HepG2 (cell line): Measurements from ENCODE around the gene RAPGEFL1. TPM values are rescaled to one million over a fixed set of nuclear protein-coding genes. Genes with fewer than 3 reads are reported as not detected.
A peak's percentile ranks its signal among the peaks of the same experiment; 100 is the strongest.

Experiments
- AHR ChIP-seq: IDR thresholded peaks from 2 replicates; pipeline ENCODE4 v1.6.1; 2018; ENCODE audit warnings: missing genetic modification reagents, missing compliant biosample characterization
- CHCHD3 ChIP-seq: sonication (generic); formaldehyde crosslinking; IDR thresholded peaks from 2 replicates; pipeline ENCODE4 v1.8.0; 2022; ENCODE audit warnings: mild to moderate bottlenecking, missing genetic modification reagents, moderate library complexity
- JUND ChIP-seq: sonication (generic); formaldehyde crosslinking; IDR thresholded peaks from 2 replicates; pipeline ENCODE4 v1.8.0; 2022; ENCODE audit warnings: mild to moderate bottlenecking, missing genetic modification reagents
- MAF1 ChIP-seq: sonication (generic); formaldehyde crosslinking; IDR thresholded peaks from 2 replicates; pipeline ENCODE4 v1.5.0; 2020; ENCODE audit warnings: missing genetic modification reagents, borderline replicate concordance
- PHF20 ChIP-seq: sonication (generic); formaldehyde crosslinking; IDR thresholded peaks from 2 replicates; pipeline ENCODE4 v1.5.0; 2020; ENCODE audit warnings: mild to moderate bottlenecking, missing genetic modification reagents
- PHF8 ChIP-seq: sonication (generic); formaldehyde crosslinking; IDR thresholded peaks from 2 replicates; pipeline ENCODE4 v1.5.0; 2020; ENCODE audit warnings: missing genetic modification reagents
- ZBTB1 ChIP-seq: sonication (generic); formaldehyde crosslinking; IDR thresholded peaks from 2 replicates; pipeline ENCODE4 v1.4.0; 2020; ENCODE audit warnings: missing genetic modification reagents, borderline replicate concordance
- ZBTB42 ChIP-seq: sonication (generic); formaldehyde crosslinking; IDR thresholded peaks from 2 replicates; pipeline ENCODE4 v1.5.0; 2020; ENCODE audit warnings: mild to moderate bottlenecking, missing genetic modification reagents
- ZNF329 ChIP-seq: sonication (generic); formaldehyde crosslinking; IDR thresholded peaks from 2 replicates; pipeline ENCODE4 v1.9.0; 2021; ENCODE audit warnings: low read depth, mild to moderate bottlenecking, missing genetic modification reagents
- ZNF724P ChIP-seq: sonication (generic); formaldehyde crosslinking; IDR thresholded peaks from 2 replicates; pipeline ENCODE4 v1.8.0; 2022; ENCODE audit warnings: missing genetic modification reagents, borderline replicate concordance
- ZSCAN21 ChIP-seq: sonication (generic); formaldehyde crosslinking; IDR thresholded peaks from 2 replicates; pipeline ENCODE4 v1.8.0; 2022; ENCODE audit warnings: mild to moderate bottlenecking, missing genetic modification reagents, moderate library complexity, borderline replicate concordance
- polyA plus RNA-seq, 8 experiments: library from polyadenylated mRNA; depleted of rRNA in 3 of 8; stranded (reverse) in 7 of 8; unstranded in 1 of 8; fragments of >200 nt; fragmentation: Illumina TruSeq in 4 of 8; extraction: Trizol in 4 of 8; gene quantifications; 2 replicates each; pipeline versions ENCODE4 v1.2.1 to v1.2.3, GENCODE V29; 2011 to 2016; ENCODE audit warnings: low read depth in 4 of 8, missing spikeins in 1 of 8, mixed read lengths in 1 of 8; ENCODE audit not compliant: insufficient read depth in 1 of 8
- total RNA-seq, 5 experiments: library from RNA; depleted of rRNA; stranded (reverse); fragments of >200 nt; fragmentation: Illumina TruSeq; extraction: Trizol; gene quantifications; 2 replicates each; pipeline ENCODE4 v1.2.3, GENCODE V29; 2016; ENCODE audit warnings: low read depth in 1 of 5
- TF ChIP-seq, protein P1 (sequence below): sonication (generic); formaldehyde crosslinking; IDR thresholded peaks from 2 replicates; pipeline ENCODE4 v1.8.1; 2023; ENCODE audit warnings: missing genetic modification reagents, inconsistent platforms, borderline replicate concordance
- TF ChIP-seq, protein P2 (sequence below): sonication (generic); formaldehyde crosslinking; IDR thresholded peaks from 2 replicates; pipeline ENCODE4 v1.5.1; 2020; ENCODE audit warnings: missing genetic modification reagents, mild to moderate bottlenecking, borderline replicate concordance
- TF ChIP-seq, protein P3 (sequence below): sonication (generic); formaldehyde crosslinking; IDR thresholded peaks from 2 replicates; pipeline ENCODE4 v1.4.0; 2020; ENCODE audit warnings: missing genetic modification reagents, borderline replicate concordance
- TF ChIP-seq, protein P4 (sequence below): sonication (generic); formaldehyde crosslinking; IDR thresholded peaks from 2 replicates; pipeline ENCODE4 v1.5.0; 2020; ENCODE audit warnings: missing genetic modification reagents
- TF ChIP-seq, protein P5 (sequence below): sonication (generic); formaldehyde crosslinking; IDR thresholded peaks from 2 replicates; pipeline ENCODE4 v1.4.0; 2020; ENCODE audit warnings: low read depth, mild to moderate bottlenecking, missing genetic modification reagents
- TF ChIP-seq, protein P6 (sequence below): IDR thresholded peaks from 2 replicates; pipeline ENCODE4 v1.6.1; 2016

Gene RAPGEFL1
- total and polyA plus RNA-seq, 2 of the 13 experiments (the other 11 are each of a cell fraction or from before 2014, with no cell fraction given), result 4.5 to 7.8 TPM

DNA sequence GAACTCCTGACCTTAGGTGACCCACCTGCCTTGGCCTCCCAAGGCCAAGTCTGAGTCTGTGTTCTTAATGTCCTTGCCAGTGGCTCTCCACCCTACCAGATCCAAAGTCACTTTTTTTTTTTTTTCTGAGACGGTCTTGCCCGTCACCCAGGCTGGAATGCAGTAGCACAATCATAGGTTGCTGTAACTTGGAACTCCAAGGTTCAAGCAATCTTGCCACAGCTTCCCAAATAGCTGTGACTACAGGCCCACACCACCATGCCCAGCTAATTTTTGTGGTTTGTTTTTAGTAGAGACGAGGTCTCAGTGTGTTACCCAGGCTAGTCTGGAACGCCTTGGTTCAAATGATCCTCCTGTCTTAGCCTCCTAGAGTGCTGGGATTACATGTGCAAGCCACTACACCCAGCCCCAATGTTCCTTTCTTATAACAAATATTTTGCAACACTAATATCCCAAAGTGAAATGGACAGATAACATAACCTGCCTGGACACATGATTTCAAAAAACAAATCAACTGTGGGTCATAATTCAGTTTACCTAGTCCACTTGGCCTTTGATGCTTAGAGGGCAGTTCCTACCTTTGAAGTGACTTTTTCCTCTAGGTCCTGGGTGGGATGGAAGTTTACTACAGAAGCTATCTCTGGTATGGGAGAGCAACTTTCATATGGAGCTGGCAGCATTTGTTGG is 4.0 kb upstream of the RAPGEFL1 start (continued):
- TF ChIP-seq, protein P1, sequence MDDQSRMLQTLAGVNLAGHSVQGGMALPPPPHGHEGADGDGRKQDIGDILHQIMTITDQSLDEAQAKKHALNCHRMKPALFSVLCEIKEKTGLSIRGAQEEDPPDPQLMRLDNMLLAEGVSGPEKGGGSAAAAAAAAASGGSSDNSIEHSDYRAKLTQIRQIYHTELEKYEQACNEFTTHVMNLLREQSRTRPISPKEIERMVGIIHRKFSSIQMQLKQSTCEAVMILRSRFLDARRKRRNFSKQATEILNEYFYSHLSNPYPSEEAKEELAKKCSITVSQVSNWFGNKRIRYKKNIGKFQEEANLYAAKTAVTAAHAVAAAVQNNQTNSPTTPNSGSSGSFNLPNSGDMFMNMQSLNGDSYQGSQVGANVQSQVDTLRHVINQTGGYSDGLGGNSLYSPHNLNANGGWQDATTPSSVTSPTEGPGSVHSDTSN (CRISPR knock-in tag), result 0 out of 2 replicates have a peak, but pooled peaks have one; percentile 39
- TF ChIP-seq PHF8 (CRISPR knock-in tag), result no peak
- no peak for TF ChIP-seq MAF1 (CRISPR knock-in tag)
- no peak for TF ChIP-seq ZNF724P (CRISPR knock-in tag)
- TF ChIP-seq JUND (CRISPR knock-in tag), result no peak
- TF ChIP-seq ZNF329 (CRISPR knock-in tag), result no peak
- TF ChIP-seq, protein P2, sequence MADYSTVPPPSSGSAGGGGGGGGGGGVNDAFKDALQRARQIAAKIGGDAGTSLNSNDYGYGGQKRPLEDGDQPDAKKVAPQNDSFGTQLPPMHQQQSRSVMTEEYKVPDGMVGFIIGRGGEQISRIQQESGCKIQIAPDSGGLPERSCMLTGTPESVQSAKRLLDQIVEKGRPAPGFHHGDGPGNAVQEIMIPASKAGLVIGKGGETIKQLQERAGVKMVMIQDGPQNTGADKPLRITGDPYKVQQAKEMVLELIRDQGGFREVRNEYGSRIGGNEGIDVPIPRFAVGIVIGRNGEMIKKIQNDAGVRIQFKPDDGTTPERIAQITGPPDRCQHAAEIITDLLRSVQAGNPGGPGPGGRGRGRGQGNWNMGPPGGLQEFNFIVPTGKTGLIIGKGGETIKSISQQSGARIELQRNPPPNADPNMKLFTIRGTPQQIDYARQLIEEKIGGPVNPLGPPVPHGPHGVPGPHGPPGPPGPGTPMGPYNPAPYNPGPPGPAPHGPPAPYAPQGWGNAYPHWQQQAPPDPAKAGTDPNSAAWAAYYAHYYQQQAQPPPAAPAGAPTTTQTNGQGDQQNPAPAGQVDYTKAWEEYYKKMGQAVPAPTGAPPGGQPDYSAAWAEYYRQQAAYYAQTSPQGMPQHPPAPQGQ, result no peak
- TF ChIP-seq ZBTB1, result no peak
- TF ChIP-seq AHR (CRISPR knock-in tag), result no peak
- no peak for TF ChIP-seq CHCHD3 (CRISPR knock-in tag)
- TF ChIP-seq ZSCAN21 (CRISPR knock-in tag), result no peak
- TF ChIP-seq, protein P3, sequence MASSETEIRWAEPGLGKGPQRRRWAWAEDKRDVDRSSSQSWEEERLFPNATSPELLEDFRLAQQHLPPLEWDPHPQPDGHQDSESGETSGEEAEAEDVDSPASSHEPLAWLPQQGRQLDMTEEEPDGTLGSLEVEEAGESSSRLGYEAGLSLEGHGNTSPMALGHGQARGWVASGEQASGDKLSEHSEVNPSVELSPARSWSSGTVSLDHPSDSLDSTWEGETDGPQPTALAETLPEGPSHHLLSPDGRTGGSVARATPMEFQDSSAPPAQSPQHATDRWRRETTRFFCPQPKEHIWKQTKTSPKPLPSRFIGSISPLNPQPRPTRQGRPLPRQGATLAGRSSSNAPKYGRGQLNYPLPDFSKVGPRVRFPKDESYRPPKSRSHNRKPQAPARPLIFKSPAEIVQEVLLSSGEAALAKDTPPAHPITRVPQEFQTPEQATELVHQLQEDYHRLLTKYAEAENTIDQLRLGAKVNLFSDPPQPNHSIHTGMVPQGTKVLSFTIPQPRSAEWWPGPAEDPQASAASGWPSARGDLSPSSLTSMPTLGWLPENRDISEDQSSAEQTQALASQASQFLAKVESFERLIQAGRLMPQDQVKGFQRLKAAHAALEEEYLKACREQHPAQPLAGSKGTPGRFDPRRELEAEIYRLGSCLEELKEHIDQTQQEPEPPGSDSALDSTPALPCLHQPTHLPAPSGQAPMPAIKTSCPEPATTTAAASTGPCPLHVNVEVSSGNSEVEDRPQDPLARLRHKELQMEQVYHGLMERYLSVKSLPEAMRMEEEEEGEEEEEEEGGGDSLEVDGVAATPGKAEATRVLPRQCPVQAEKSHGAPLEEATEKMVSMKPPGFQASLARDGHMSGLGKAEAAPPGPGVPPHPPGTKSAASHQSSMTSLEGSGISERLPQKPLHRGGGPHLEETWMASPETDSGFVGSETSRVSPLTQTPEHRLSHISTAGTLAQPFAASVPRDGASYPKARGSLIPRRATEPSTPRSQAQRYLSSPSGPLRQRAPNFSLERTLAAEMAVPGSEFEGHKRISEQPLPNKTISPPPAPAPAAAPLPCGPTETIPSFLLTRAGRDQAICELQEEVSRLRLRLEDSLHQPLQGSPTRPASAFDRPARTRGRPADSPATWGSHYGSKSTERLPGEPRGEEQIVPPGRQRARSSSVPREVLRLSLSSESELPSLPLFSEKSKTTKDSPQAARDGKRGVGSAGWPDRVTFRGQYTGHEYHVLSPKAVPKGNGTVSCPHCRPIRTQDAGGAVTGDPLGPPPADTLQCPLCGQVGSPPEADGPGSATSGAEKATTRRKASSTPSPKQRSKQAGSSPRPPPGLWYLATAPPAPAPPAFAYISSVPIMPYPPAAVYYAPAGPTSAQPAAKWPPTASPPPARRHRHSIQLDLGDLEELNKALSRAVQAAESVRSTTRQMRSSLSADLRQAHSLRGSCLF (CRISPR knock-in tag), result no peak
- TF ChIP-seq ZBTB42 (CRISPR knock-in tag), result no peak
- TF ChIP-seq, protein P4, sequence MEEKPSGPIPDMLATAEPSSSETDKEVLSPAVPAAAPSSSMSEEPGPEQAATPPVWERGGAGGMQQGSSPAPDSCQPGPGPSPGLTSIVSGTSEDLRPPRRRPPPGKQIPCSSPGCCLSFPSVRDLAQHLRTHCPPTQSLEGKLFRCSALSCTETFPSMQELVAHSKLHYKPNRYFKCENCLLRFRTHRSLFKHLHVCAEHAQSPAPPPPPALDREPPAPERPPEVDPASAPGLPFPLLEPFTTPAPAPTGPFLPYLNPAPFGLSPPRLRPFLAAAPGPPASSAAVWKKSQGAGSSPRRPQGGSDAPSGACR (CRISPR knock-in tag), result no peak
- no peak for TF ChIP-seq PHF20 (CRISPR knock-in tag)
- TF ChIP-seq, protein P5, sequence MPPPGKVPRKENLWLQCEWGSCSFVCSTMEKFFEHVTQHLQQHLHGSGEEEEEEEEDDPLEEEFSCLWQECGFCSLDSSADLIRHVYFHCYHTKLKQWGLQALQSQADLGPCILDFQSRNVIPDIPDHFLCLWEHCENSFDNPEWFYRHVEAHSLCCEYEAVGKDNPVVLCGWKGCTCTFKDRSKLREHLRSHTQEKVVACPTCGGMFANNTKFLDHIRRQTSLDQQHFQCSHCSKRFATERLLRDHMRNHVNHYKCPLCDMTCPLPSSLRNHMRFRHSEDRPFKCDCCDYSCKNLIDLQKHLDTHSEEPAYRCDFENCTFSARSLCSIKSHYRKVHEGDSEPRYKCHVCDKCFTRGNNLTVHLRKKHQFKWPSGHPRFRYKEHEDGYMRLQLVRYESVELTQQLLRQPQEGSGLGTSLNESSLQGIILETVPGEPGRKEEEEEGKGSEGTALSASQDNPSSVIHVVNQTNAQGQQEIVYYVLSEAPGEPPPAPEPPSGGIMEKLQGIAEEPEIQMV, result no peak
- TF ChIP-seq, protein P6, sequence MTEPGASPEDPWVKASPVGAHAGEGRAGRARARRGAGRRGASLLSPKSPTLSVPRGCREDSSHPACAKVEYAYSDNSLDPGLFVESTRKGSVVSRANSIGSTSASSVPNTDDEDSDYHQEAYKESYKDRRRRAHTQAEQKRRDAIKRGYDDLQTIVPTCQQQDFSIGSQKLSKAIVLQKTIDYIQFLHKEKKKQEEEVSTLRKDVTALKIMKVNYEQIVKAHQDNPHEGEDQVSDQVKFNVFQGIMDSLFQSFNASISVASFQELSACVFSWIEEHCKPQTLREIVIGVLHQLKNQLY (CRISPR knock-in tag), result peak; percentile 78
